Stimulated activated CD4-positive, alpha-beta T cell treated with anti-CD3 and anti-CD28 coated beads, Interleukin-2, amount 100 ng/mL, for 48 hours (primary cell): ENCODE measurements around the gene LENG8.

Source experiments
- DNase-seq, 2 donors: peaks; one replicate each; pipeline ENCODE4 v3.0.0-alpha.2; 2020

The LENG8 gene

DNA sequence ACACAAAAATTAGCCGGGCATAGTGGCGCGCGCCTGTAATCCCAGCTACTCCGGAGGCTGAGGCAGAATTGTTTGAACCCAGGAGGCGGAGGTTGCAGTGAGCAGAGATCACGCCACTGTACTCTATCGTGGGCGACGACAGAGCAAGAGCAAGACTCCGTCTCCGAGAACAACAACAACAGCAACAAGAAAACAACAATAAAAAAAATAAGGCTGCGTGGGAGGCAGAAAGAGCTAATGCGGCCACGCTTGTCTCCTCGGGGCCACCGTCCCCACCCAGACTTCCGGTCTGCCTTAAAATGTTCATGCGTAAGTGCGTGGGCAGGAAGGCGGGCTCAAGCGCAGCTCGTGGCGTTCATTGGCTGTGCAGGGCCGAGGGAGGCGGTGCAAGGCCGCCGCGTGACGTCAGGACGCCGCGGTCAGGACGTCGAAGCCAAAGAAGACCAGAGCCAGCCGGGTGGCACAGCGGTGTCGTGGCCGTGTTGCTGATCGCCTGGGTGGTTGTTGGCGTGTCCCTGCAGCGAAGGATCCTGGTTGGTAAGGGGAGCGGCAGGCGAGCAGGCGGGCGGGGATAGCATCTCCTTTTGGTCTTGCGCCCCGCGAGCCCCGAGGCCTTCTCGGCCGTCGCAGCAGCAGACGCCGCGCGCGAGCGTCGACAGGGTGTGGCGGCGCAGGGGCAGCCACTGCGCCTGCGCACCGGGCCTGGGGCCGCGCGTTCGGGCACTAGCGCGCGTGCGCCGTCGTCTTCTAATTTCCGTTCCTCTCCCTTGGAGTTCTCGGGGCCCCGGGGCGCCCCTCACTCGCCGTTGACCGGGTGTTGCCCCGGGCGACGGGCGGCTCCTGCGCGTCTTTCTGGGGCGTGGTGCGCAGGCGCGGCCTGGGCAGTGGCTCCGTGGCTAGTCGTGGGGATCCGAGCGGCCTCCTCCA is at the start of gene LENG8:
Gene LENG8, plus strand, starts transcription at position 426 of the 927 bp plus-strand sequence. CDS start 2,146 bp downstream, outside the sequence.
- peak; percentile 93 to 95 for DNase-seq

DNA sequence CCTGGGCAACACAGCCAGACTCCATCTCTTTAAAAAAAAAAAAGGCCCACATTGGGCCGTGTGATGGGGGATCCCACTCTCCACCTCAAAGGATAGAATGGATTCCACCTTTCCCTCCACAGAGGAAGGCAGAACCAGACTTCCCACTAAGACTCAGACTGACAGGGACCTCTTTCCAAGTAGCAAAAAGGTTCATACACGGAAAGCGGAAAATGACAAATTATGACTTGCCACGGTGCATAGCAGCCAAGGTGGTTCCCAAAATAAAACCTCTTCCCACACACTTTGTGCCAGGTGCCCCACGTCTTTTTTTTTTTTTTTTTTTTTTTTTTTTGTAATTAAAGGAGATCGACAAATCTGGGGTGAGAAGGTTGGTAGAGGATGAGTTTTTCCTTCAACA is 48.1 kb upstream of the LENG8 start:
- DNase-seq = no peak

DNA sequence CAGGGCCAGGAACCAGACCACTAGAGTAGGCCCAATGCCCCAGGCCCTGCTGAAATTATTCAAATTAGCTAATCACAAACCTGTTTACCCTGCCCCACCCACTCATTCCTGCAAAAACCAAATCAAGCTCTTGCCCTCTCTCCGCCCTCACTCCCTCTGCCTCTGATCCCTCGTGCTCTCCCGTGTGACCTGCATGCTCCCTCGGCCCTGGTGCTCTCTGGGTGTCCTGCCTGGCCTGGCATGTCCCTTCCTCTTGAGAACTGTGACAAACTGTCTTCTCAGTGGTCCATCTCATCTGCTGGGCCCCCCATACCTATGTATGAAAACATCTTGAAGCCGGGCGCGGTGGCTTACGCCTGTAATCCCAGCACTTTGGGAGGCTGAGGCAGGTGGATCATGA is 45.9 kb upstream of the LENG8 start:
- DNase-seq = no peak

DNA sequence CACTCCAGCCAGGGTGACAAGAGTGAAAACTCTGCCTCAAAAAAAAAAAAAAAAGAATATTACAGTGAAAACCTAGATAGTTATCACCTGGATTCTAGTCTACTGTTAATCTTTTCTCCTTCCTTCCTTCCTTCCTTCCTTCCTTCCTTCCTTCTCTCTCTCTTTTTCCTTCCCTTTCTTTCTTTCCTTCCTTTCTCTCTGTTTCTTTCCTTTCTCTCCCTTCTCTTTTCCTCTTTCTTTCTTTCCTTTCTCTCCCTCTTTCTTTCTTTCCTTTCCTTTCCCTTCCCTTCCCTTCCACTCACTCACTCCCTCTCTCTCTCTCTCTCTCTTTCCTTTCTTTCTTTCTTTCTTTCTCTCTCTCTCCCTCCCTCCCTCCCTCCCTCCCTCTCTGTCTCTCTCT is 43.4 kb upstream of the LENG8 start:
- no peak for DNase-seq

DNA sequence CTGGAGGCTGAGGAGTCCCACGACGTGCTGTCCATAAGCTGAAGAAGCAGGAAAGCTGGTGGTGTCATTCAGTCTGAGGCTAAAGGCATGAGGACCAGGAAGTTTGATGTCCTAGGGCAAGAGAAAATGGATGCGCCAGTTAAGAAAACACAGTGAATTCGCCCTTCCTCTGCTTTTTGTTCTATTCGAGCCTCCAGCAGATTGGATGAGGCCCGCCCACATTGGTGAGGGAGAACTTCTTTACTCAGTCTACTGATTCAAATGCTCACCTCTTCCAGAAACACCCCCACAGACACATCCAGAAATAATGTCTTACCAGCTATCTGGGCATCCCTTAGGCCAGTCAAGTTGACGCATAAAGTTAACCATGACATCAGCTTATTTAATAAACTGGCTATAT is 41.2 kb upstream of the LENG8 start:
- no peak for DNase-seq

DNA sequence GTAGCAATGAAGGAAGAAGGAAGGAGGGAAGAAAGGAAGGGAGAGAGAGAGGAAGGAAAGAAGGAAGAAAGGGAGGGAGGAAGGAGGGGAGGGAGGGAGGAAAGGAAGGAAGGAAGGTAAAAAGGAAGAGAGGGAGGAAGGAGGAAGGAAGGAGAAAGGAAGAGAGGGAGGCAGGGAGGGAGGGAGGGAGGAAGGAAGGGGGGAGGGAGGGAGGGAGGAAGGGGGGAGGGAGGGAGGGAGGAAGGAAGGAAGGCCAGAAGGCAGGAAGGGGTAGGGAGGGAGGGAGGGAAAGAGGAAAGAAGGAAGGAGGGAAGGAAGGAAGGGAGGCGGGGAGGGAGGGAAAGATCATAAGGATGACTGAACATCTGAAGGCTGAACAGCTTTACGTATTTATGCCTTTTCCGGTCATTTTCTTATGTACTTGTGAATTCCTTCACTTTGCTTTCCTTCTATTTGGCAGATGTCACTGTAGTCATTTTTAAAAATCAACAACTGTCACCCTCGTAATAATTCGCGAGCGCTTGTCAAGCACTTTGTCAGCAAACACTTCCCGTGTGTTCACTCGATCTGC is 40.5 kb upstream of the LENG8 start:
- DNase-seq = no peak

DNA sequence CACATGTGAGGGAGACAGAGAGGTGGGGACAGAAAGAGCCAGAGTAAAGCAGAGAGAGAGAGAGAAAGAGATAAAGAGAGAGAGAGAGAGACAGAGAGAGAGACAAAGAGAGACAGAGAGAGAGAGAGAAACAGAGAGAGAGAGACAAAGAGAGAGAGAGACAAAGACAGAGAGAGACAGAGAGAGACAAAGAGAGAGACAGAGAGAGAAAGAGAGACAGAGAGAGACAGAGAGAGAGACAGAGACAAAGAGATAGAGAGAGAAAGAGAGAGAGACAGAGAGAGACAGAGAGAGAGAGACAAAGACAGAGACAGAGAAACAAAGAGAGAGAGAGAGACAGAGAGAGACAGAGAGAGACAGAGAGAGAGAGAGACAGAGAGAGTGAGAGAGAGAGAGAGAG is 38.0 kb upstream of the LENG8 start:
- DNase-seq = no peak

DNA sequence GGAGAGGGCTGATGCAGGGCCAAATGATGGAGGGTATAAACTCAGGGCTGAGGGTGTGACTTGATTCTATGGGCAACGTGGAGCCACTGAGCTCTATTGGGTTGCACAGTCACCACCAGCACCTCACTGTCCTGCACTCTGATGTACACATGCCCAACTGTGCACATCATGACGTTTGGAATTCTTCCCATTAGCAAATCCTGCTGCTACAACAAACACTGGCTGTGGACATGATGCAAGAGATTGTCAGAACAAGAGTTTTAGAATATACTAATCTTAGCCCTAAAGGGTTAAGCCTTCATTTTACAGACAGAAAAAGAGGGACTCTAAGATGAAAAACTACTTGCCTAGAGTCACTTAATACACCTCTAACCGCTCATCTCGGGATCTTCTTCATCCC is 36.1 kb upstream of the LENG8 start:
- no peak for DNase-seq

DNA sequence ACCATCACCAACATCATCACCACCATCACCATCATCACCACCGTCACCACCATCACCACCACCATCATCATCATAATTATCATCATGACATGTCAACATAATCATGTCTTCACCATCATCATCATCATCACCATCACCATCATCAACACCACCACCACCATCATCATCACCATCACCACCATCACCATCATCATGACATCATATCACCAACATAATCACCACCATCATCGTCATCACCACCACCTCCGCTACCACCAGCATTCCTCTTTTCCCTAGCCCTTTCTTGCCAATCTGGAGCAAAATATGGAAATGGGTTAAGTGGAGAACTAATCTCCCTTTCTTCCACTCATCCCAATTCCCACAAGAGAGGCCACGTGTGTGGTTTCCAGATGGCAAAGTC is 34.8 kb upstream of the LENG8 start:
- no peak for DNase-seq

DNA sequence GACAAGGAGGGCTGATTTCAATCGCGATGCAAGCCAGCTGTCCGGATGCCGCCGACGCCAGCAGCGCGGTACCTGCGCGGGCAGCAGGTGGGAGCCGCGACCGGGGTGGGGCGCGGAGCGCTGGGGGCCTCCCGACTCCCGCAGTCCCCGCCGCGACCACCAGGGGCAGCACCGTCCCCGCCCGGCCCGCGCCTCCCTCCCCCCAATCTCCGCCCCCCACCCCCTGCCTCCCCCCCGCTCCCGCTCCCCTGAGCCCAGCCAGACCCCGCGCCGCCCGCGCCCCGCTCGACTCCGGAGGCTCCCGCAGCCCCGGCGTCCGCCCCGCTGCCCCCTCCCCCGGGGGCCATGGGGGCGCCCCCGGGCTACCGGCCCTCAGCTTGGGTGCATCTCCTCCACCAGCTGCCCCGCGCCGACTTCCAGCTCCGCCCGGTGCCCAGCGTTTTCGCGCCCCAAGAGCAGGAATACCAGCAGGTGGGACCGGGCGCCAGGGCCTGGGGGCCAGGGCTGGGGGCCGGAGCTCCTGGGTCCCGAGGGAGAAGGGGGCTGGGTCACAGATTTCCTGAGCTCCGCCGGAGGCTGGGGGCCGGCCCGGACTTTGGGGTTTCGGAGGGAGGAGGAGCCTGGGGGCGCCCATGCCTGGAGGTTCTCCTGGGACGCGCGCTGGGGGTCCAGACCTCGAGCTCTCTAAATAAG is 33.6 kb upstream of the LENG8 start, which contains the start of gene TTYH1:
Gene TTYH1, plus strand, starts transcription at position 257 of the 693 bp plus-strand sequence. Its CDS starts 89 bp downstream, at position 346.
- peak; percentile 30 to 51 for DNase-seq

DNA sequence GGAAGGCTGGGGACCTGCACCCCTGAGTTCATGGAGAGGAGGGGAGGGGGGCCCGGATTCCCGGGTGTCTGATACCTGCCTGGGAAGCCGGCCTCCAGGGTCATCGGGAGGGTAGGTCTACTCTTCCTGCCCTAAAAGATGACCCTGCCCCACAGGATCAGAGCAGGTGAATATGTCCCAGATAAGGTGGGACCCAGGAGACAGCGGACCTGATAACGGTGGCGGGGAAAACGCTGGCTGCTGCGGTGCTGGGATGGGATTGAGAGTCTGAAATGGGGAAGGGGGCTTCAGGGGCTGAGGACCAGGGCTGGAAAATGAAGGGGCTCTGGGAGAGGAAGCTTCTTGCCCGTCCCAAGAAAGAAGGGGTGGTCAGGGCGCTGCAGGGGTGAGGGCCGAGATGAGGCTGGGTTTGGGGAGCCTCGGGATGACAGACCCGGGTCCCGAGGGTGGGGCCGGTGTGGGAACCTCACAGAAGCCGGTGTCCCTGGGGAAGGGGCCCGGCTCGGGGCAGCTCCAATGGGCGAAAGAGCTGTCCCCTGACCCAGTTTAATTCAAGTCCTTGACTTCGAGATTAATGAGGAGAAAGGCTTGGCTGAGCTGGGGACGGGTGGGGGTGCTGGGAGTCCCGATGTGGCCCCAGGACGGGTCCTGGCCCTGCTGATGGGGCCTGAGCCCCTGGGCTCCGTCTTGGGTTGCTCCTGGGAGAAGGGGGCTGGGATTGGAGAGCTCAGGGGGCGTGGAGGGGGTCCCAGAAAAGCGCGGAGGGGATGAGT is 32.9 kb upstream of the LENG8 start:
- no peak for DNase-seq

DNA sequence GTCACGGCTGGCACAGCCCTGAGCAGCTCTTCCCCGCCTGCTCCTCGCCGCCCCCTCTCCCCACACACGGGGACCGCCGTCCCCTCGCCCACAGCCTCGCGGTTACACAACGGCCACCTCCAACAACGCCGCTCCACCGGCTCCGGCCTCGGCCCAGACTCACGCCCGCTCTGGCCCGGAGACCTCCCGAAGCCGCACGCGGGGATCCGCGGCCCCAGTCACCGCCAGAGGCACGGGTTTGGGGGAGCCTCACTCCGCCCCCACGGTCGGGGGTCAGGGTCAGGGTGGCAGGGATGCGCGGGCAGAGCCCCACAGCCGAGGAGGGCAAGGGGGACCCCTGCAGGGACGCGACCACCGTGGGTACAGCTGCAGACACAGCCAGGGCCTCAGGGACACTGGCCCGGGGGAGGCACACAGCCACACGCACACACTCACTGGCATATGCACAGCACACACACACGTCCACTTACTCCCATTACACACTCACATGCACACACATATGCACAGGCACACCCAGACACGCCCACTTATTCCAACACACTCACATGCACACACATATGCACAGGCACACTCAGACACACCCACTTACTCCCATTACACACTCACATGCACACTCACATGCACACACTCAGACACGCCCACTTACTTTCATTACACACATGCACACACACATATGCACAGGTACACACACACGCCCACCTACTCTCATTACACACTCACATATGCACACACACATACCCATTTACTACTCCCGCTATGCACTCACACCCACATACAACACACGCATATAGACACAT is 32.1 kb upstream of the LENG8 start:
- no peak for DNase-seq

DNA sequence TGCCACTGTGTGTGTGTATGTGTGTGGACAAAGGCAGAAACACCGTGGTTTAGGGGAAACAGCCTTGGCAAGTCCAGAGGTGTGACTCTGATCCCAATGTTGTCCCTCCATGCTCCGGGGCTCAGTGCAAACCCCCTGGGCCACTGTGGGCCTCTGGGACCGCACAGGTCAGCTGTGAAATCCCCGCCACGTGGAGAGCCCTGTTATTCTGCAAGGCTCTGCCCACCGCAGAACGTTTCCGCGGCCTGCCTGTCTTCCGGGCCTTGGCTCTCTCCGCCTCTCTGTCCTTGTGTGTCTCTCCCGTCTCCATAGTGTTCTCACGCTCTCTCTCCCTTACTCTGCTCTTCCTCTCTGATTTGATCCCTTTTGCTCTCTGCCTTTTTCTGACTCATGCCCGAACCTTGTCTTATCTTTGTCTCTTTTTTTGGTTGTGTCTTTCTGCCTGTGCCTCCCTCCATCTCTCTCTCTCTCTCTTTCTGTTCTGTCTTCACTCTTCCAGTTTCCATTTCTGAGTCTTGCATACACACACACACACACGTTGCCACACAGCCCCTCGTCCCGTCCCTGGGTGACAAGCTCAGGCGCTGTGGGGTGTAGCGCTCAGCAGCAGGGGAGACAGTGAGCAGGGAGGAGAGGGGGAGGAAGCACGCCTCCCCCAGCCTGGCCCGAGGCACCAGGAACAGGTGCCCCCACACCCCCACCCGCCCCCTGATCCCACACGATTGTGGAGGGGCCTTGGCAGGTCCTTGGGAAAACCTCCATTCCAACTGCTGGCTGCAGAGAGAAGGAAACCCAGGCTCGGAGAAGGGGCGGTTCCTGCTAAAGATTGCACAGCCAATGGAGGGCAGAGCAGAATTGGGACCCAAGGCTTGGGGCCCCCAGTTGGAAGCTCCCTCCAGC is 30.7 kb upstream of the LENG8 start:
- DNase-seq = no peak

DNA sequence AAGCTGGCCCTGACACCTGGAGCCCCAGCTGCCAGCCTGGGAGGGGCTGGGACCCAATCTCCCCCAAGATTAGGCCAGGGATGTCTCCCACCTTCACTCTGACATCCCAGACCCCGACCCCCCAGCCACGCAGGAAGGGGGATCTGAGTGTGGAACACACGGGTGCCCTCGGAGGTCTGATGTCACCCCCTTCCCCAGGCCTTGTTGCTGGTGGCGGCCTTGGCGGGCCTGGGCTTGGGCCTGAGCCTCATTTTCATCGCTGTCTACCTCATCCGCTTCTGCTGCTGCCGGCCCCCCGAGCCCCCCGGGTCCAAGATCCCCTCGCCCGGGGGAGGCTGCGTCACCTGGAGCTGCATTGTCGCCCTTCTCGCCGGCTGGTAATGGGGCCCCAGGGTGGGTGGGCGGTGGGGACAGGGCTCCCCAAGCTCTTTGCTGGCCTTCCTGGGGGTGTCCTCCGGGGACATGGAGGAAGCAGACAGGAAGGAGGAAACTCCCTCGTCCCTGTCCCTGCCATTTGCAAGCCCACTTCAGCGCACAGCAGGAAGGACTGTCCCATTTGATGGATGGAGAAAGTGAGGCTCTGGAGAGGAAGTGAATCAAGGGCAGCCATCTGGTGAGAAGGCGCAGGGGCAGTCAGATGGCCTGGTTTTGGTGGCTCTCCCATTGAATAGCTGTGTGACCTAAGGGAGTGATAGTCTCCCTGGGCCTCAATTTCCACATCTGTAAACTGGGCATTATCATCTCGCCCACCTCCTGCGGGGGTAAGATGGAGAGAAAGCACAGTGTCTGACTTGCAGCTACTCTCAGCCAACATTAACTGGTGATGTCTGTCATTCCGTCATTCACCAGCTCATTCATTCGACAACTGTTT is 29.8 kb upstream of the LENG8 start:
- DNase-seq = no peak

DNA sequence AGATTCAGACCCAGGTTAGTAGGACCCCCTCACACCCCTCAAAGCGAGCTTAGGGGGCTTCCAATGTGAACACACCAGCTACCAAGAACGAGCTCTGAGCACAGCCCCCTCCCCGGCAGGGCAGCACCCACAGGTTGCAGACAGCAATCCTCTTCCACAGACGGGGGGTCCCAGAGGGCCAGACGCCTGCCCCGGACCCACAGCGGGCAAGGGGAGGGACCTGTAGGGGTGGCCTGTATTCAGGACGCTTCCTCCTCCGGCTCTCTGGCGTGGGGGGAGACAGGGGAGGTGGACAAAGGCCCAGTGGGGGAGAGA is 29.0 kb upstream of the LENG8 start:
- no peak for DNase-seq

DNA sequence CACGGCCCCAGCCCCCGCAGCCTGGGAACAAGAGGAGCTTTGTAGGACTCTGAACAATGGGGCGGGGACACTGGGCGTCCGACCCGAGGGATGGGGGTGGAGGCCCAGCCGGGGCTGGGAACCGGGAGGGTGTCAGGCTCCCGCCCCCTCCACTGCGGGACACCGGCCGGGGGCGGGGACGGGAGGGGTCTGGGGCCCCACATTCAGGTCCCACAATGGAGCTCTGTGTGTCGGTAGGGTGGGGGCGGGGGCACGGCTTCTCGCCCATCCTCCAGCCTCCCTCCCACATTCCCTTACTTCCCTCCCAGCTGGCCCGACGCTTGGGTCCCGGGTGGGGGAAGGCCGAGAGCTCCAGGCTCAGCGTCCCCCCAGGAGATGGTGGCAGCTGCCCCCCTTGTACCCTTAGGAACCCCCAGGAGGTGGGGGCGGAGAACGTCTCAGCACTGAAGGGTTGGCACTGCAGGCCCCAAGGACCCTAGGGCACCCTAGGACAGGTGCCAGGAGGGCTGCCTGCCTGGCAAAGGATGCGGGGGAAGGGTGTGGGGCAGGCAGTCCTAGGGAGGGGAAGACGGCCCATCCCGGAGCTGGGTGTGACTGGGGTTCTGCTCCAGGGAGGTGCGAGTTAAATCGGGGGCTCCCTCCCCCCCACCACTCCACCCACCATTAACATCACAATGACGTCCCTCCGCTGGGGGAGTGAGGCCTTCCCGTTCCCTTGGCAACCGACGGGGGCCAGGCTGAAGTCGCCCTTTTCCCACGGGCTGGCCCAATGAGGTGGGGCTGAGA is 28.4 kb upstream of the LENG8 start:
- DNase-seq = no peak

DNA sequence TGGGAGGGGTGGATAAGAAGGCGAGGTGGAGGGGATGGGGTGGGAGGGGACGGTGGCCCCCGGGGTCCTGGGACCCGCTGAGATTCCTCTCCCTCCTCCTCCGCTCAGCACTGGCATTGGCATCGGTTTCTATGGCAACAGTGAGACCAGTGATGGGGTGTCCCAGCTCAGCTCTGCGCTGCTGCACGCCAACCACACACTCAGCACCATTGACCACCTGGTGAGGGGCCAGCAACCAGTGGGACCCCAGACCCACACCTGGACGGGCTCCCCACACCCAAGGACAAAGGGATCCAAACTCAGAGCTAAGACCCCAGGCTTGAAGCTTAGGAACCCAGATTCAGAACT is 27.9 kb upstream of the LENG8 start:
- DNase-seq = no peak

DNA sequence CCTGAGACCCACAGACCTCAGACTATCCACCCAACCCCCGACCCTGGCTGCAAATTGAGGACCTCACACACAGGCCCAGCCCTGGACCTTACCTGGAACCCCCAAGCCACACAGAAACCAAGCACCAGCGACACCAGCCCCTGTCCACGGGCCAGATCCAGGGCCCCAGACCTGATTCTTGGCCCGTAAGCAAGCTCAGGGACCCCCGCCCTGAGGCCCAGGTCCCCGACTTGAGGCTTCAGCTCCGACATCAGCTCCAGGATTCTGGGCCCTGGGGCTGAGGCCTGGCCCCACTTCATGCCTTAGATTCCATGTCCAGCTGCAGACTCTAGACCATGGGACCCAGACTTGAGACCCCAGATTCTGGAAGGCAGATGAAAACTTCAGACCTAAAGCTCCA is 27.5 kb upstream of the LENG8 start:
- DNase-seq = no peak

DNA sequence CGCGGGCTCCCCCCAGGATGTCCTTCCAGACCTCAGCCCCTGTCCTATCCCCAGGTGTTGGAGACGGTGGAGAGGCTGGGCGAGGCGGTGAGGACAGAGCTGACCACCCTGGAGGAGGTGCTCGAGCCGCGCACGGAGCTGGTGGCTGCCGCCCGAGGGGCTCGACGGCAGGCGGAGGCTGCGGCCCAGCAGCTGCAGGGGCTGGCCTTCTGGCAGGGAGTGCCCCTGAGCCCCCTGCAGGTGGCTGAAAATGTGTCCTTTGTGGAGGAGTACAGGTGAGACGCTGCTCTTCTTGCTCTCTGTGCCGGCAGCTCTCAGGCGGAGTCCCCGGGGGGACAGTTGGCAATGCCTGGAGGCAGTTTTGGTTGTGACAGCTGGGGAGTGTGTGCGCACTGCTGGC is 26.9 kb upstream of the LENG8 start:
- no peak for DNase-seq
